RWPE2 (cell line): ENCODE measurements around the gene TRERF1.

ENCODE experiments used
- ATAC-seq: fragments of 200-7000 bp; cut with Tn5 transposase; 3 replicates; pipeline ENCODE4 v1.9.1; 2021; ENCODE audit warnings: low read depth
- DNase-seq: peaks from one replicate; pipeline ENCODE4 v3.0.0-alpha.2; 2020; ENCODE audit warnings: low spot score
- H3K27ac ChIP-seq: fragments of 450-650 bp; 2 replicates; pipeline ENCODE4 v1.5.1; 2017; ENCODE audit warnings: mild to moderate bottlenecking; ENCODE audit not compliant: poor library complexity, severe bottlenecking
- H3K27me3 ChIP-seq: fragments of 250-450 bp; sonication (Bioruptor Pico); 2 replicates; pipeline ENCODE4 v1.5.1; 2021; ENCODE audit warnings: mild to moderate bottlenecking, moderate library complexity; ENCODE audit not compliant: insufficient read depth, poor library complexity, severe bottlenecking
- H3K36me3 ChIP-seq: fragments of 250-450 bp; sonication (Bioruptor Pico); 2 replicates; pipeline ENCODE4 v1.5.1; 2020; ENCODE audit warnings: low read depth, mild to moderate bottlenecking, moderate library complexity
- H3K4me1 ChIP-seq: fragments of 250-450 bp; sonication (Bioruptor Pico); 2 replicates; pipeline ENCODE4 v1.5.1; 2021; ENCODE audit warnings: mild to moderate bottlenecking, moderate library complexity; ENCODE audit not compliant: insufficient read depth, poor library complexity, severe bottlenecking
- H3K4me3 ChIP-seq: fragments of 250-450 bp; sonication (Bioruptor Pico); 2 replicates; pipeline ENCODE4 v1.5.1; 2021; ENCODE audit warnings: mild to moderate bottlenecking, moderate library complexity; ENCODE audit not compliant: severe bottlenecking
- H3K9me3 ChIP-seq: fragments of 250-450 bp; sonication (Bioruptor Pico); 2 replicates; pipeline ENCODE4 v1.5.1; 2021; ENCODE audit warnings: mild to moderate bottlenecking, moderate library complexity; ENCODE audit not compliant: severe bottlenecking
- TF ChIP-seq, protein P1 (sequence below): fragments of 450-650 bp; IDR thresholded peaks from one replicate; pipeline ENCODE4 v1.5.1; 2017; ENCODE audit warnings: mild to moderate bottlenecking, moderate library complexity; ENCODE audit not compliant: poor library complexity, severe bottlenecking

TRERF1 gene

GRCh38 chr6:42484261-42484660, 32.5 kb upstream of the TRERF1 start:
- Histone ChIP-seq H3K4me3 (no peak overlapping the region), H3K9me3 (no peaks in the 10 kb centered on the region), H3K4me1 (no peaks in the 10 kb centered on the region), H3K27ac (no peak overlapping the region), H3K27me3 (no peaks in the 10 kb centered on the region), H3K36me3 (no peaks in the 10 kb centered on the region)
- ATAC-seq (no peak), DNase-seq (no peak)
- TF ChIP-seq, protein P1, sequence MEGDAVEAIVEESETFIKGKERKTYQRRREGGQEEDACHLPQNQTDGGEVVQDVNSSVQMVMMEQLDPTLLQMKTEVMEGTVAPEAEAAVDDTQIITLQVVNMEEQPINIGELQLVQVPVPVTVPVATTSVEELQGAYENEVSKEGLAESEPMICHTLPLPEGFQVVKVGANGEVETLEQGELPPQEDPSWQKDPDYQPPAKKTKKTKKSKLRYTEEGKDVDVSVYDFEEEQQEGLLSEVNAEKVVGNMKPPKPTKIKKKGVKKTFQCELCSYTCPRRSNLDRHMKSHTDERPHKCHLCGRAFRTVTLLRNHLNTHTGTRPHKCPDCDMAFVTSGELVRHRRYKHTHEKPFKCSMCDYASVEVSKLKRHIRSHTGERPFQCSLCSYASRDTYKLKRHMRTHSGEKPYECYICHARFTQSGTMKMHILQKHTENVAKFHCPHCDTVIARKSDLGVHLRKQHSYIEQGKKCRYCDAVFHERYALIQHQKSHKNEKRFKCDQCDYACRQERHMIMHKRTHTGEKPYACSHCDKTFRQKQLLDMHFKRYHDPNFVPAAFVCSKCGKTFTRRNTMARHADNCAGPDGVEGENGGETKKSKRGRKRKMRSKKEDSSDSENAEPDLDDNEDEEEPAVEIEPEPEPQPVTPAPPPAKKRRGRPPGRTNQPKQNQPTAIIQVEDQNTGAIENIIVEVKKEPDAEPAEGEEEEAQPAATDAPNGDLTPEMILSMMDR: no peak

- Histone ChIP-seq H3K27me3 (no peaks in the 10 kb centered on the region), H3K9me3 (no peaks in the 10 kb centered on the region), H3K36me3 (no peaks in the 10 kb centered on the region), H3K4me3 (no peak overlapping the region), H3K27ac (no peak overlapping the region), H3K4me1 (no peaks in the 10 kb centered on the region)
- DNase-seq (no peak), ATAC-seq (no peak)
- TF ChIP-seq, protein P1: no peak
Observed at GRCh38 chr6:42482174-42482573, 30.4 kb upstream of the TRERF1 start.

DNA sequence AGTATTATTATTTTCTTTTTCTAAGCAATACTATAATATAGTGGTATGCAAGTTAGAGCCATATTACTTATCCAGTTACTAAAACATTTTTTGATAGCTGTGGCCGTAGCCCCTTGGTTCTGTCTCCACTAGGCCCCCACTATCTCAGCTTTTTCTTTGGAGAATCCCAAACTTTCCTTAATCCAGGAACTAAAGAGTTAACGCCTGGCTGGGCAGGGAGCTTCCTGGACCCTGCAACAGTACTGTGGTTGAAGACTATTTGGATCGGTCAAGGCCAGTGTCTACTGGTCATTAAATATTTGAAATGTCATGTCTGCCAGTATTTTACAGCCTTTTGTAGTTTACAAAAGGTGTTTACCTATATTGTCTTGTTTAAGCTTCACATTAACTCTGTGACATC, 20.0 kb upstream of the TRERF1 start:
- ATAC-seq: no peak
- DNase-seq: no peak
- TF ChIP-seq, protein P1: no peak
- Histone ChIP-seq H3K27me3 (no peaks in the 10 kb centered on the region), H3K4me3 (no peak overlapping the region), H3K27ac (no peak overlapping the region), H3K9me3 (peaks cover 3% of the 10 kb centered on the region), H3K4me1 (no peaks in the 10 kb centered on the region), H3K36me3 (no peaks in the 10 kb centered on the region)

DNA sequence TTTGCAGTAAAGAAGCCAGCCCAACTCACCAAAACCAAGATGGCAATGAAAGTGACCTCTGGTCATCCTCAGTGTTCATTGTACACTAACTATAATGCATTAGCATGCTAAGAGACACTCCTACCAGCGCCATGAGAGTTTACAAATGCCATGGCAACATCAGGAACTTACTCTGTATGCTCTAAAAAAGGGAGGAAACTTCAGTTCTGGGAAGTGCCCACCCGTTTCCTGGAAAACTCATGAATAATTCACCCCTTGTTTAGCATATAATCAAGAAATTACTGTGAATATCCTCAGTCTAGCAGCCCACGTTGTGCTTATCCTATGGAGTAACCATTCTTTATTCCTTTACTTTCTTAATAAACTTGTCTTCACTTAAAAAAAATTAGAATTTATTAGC, 19.4 kb upstream of the TRERF1 start:
- DNase-seq (no peak), ATAC-seq (no peak)
- Histone ChIP-seq H3K27ac (no peak overlapping the region), H3K27me3 (no peaks in the 10 kb centered on the region), H3K9me3 (peaks cover 3% of the 10 kb centered on the region), H3K4me3 (no peak overlapping the region), H3K36me3 (no peaks in the 10 kb centered on the region), H3K4me1 (no peaks in the 10 kb centered on the region)
- TF ChIP-seq, protein P1: no peak

- Histone ChIP-seq H3K4me1 (no peaks in the 10 kb centered on the region), H3K27me3 (no peaks in the 10 kb centered on the region), H3K27ac (no peak overlapping the region), H3K9me3 (peaks cover 3% of the 10 kb centered on the region), H3K36me3 (no peaks in the 10 kb centered on the region), H3K4me3 (no peak overlapping the region)
- DNase-seq: no peak
- TF ChIP-seq, protein P1: no peak
- no peak for ATAC-seq
Observed at GRCh38 chr6:42468273-42468672, 16.5 kb upstream of the TRERF1 start.
